OCI-LY7 (cell line): Measurements from ENCODE around the gene HDAC9.

ENCODE experiments used
- EZH2phosphoT487 ChIP-seq: fragments of 200-600 bp; sonication (generic); IDR thresholded peaks from 2 replicates; pipeline ENCODE4 v1.6.1; 2018; ENCODE audit warnings: low read depth, borderline replicate concordance, mild to moderate bottlenecking, mixed run types, antibody characterized with exemption, low read length, moderate library complexity, mixed read lengths
- TF ChIP-seq, protein P1 (sequence below): fragments of 200-600 bp; sonication (generic); conservative IDR thresholded peaks from 2 replicates; pipeline ENCODE4 v1.5.1; 2014; ENCODE audit warnings: mild to moderate bottlenecking, antibody characterized with exemption, low read length, moderate library complexity, mixed read lengths

- no peak for TF ChIP-seq EZH2phosphoT487
- TF ChIP-seq, protein P1, sequence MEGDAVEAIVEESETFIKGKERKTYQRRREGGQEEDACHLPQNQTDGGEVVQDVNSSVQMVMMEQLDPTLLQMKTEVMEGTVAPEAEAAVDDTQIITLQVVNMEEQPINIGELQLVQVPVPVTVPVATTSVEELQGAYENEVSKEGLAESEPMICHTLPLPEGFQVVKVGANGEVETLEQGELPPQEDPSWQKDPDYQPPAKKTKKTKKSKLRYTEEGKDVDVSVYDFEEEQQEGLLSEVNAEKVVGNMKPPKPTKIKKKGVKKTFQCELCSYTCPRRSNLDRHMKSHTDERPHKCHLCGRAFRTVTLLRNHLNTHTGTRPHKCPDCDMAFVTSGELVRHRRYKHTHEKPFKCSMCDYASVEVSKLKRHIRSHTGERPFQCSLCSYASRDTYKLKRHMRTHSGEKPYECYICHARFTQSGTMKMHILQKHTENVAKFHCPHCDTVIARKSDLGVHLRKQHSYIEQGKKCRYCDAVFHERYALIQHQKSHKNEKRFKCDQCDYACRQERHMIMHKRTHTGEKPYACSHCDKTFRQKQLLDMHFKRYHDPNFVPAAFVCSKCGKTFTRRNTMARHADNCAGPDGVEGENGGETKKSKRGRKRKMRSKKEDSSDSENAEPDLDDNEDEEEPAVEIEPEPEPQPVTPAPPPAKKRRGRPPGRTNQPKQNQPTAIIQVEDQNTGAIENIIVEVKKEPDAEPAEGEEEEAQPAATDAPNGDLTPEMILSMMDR, result no peak
Measured at GRCh38 chr7:18846765-18847215, 351.2 kb downstream of the HDAC9 start.
